Brain microvascular endothelial cell (primary cell): ENCODE measurements around the gene SRCAP.

Experiments used
- DNase-seq: peaks from one replicate; pipeline ENCODE4 v3.0.0-alpha.2; 2020
- H3K27ac ChIP-seq: fragments of 250-450 bp; sonication (Bioruptor Pico); 2 replicates; pipeline ENCODE4 v1.5.1; 2020; ENCODE audit warnings: mild to moderate bottlenecking, moderate library complexity
- H3K27me3 ChIP-seq: fragments of 250-450 bp; sonication (Bioruptor Pico); replicated peaks from 2 replicates; pipeline ENCODE4 v1.5.1; 2020; ENCODE audit warnings: mild to moderate bottlenecking
- H3K36me3 ChIP-seq: fragments of 250-450 bp; sonication (Bioruptor Pico); replicated peaks from 2 replicates; pipeline ENCODE4 v1.5.1; 2020; ENCODE audit warnings: mild to moderate bottlenecking
- H3K4me3 ChIP-seq: 2 replicates; pipeline ENCODE4 v1.5.1; 2011; ENCODE audit warnings: low read depth, mild to moderate bottlenecking, control low read depth, low read length, moderate library complexity
- in situ Hi-C: cut with HindIII; loops from 2 replicates; pipeline ENCODE4 v1.10.0; 2017; ENCODE audit warnings: low sequenced_read_pairs, low pct_ligation_motif_present
- TF ChIP-seq, protein P1 (sequence below): IDR thresholded peaks from 2 replicates; pipeline ENCODE4 v1.5.1; 2011; ENCODE audit warnings: low read depth, mild to moderate bottlenecking, moderate library complexity, low read length, control low read depth, inconsistent platforms; ENCODE audit errors: missing control alignments

Gene SRCAP

DNA sequence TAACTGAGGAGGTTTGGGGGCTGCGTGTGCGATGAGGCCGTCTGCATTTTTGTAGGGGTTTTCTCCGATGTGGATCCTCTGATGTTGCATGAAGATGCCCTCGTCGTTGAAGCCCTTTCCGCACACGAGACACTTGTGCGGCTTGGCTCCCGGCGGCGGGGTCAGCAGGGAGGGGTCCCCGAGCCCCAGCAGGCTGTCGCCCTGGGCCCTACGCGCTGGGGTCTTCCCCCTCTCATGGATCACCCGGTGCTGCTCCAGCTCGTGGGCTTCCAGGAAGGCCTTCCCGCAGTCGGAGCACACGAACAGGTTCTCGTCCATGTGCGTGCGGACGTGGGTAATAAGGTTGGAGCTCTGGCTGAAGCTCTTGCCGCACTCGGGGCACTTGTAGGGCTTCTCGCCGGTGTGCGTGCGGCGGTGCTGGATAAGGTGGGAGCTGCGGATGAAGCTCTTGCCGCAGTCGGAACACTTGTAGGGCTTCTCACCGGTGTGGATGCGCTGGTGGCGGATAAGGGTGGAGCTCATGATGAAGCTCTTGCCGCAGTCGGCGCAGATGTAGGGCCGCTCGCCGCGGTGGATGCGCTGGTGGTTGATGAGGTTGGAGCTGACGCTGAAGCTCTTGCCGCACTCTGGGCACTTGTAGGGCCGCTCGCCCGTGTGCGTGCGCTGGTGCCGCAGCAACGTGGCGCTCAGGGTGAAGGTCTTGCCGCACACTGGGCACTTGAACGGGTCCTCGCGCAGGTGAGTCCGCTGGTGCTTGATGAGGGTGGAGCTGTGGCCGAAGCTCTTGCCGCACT, 83.7 kb downstream of the SRCAP start:
- Histone ChIP-seq H3K27me3 (no peaks in the 10 kb centered on the region), H3K4me3 (no peak overlapping the region), H3K27ac (no peak overlapping the region), H3K36me3 (peaks cover 24% of the 10 kb centered on the region)
- TF ChIP-seq, protein P1, sequence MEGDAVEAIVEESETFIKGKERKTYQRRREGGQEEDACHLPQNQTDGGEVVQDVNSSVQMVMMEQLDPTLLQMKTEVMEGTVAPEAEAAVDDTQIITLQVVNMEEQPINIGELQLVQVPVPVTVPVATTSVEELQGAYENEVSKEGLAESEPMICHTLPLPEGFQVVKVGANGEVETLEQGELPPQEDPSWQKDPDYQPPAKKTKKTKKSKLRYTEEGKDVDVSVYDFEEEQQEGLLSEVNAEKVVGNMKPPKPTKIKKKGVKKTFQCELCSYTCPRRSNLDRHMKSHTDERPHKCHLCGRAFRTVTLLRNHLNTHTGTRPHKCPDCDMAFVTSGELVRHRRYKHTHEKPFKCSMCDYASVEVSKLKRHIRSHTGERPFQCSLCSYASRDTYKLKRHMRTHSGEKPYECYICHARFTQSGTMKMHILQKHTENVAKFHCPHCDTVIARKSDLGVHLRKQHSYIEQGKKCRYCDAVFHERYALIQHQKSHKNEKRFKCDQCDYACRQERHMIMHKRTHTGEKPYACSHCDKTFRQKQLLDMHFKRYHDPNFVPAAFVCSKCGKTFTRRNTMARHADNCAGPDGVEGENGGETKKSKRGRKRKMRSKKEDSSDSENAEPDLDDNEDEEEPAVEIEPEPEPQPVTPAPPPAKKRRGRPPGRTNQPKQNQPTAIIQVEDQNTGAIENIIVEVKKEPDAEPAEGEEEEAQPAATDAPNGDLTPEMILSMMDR = no peak
- DNase-seq = no peak
- in situ Hi-C loops = loop anchor here (25.0 kb wide), 1 partner anchor 105 kb away; the partner anchor contains the start of genes BCL7C and CTF1

DNA sequence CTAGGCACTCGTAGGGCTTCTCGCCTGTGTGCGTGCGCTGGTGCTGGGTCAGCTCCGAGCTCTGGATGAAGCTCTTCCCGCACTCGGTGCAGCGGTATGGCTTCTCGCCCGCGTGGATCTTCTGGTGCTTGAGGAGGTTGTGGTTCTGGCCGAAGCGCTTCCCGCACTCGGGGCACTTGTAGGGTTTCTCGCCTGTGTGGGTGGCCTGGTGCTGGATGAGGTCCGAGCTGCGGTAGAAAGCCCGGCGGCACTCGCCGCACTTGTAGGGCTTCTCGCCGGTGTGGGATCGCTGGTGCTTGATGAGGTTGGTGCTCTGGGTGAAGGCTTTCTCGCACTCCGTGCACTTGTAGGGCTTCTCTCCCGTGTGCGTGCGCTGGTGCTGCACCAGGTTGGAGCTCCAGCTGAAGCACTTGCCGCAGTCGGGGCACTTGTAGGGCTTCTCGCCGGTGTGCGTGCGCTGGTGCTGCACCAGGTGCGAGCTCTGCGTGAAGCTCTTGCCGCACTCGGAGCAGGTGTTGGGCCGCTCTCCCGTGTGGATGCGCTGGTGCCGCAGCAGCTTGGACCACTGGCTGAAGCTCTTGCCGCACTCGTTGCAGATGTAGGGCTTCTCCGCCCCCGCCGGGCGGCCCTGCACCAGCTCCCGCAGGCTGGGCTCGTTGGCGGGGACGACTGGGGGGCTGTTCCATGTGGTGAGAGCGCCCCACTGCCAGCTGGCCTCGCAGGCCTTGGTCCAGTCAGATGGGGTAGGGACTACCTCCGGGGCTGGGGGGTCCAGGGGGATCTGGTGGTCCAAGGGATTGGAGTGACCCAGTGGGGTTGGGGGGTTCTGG, 84.5 kb downstream of the SRCAP start:
- in situ Hi-C loops = loop anchor here (25.0 kb wide), 1 partner anchor 104 kb away; the partner anchor contains the start of genes BCL7C and CTF1
- H3K4me3 ChIP-seq = no peak overlapping the region
- peaks cover 24% of the 10 kb centered on the region for H3K36me3 ChIP-seq
- TF ChIP-seq, protein P1 = no peak
- H3K27ac ChIP-seq = no peak overlapping the region
- no peaks in the 10 kb centered on the region for H3K27me3 ChIP-seq
- DNase-seq = no peak

DNA sequence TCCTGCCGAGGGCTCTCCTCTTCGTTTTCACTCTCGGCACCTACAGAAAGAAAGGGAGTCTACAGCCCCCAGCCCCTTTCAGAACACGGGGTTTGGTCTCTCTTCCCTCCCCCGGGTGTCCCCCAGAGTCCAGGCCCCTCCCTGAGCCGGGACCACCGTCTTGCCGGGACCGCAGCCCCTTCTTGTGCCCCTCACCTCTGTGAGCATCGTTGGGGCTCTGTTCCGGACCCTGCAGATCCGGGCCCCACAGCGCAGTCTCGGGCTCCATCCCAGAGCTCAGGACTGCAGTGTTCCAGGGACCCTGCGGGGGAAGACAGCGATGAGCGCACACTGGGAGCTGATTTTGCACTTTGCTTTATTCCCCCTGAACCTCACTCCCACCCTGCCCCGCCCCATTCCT, 85.2 kb downstream of the SRCAP start:
- peaks cover 24% of the 10 kb centered on the region for H3K36me3 ChIP-seq
- no peak overlapping the region for H3K27ac ChIP-seq
- no peak overlapping the region for H3K4me3 ChIP-seq
- TF ChIP-seq, protein P1 = no peak
- no peaks in the 10 kb centered on the region for H3K27me3 ChIP-seq
- in situ Hi-C loops = loop anchor here (25.0 kb wide), 1 partner anchor 103 kb away; the partner anchor contains the start of genes BCL7C and CTF1
- DNase-seq = no peak

DNA sequence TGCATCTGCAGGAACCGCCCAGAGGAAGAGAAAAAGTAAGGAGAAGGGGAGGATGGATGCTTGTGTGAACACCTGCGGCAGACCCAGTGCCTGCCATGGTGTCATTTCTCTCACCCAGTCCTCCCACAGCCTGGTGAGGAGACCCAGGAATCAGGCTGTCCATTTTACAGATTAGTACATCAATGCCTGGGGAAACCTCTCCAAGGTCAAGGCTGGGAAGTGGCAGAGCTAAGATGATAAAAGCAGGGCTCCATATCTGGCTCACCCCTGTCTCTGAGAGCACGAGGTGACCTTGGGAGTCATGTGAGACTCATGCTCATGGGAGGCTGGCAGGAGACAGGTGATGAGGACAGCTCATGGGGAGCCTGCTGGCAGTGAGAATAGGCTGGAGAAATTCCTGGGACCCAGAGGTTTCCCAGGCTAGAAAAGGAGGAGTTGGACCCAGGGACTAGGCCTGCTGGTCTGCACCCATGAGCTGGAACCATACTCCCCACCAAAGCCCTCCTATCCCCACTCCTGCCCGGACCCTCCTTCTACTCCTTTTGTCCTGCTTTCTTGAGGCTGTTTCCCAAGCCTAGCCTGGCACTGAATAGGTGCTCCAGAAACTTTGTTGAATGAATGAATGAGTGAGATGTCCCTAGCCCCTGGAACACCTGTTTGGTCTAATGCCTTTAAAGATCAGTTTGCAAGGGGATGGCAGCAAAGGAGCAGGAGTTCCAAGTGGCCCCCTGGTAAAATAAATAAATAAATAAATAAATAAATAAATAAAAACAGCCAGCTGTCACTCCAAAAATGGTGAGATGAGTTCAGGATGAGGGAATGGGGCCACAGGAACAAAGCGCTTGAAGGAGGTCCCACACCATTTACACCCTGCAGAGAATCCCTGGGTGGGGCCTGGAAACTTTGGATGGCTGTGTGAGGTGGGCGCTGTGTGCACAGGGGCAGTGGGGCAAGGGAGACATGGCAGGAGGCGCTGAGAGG, 86.4 kb downstream of the SRCAP start:
- peak overlapping the region; percentile 81 for H3K27ac ChIP-seq
- no peaks in the 10 kb centered on the region for H3K27me3 ChIP-seq
- DNase-seq = no peak
- H3K36me3 ChIP-seq = peaks cover 24% of the 10 kb centered on the region
- peak overlapping the region; percentile 92 for H3K4me3 ChIP-seq
- TF ChIP-seq, protein P1 = no peak
- in situ Hi-C loops = loop anchor here (25.0 kb wide), 1 partner anchor 102 kb away; the partner anchor contains the start of genes BCL7C and CTF1

DNA sequence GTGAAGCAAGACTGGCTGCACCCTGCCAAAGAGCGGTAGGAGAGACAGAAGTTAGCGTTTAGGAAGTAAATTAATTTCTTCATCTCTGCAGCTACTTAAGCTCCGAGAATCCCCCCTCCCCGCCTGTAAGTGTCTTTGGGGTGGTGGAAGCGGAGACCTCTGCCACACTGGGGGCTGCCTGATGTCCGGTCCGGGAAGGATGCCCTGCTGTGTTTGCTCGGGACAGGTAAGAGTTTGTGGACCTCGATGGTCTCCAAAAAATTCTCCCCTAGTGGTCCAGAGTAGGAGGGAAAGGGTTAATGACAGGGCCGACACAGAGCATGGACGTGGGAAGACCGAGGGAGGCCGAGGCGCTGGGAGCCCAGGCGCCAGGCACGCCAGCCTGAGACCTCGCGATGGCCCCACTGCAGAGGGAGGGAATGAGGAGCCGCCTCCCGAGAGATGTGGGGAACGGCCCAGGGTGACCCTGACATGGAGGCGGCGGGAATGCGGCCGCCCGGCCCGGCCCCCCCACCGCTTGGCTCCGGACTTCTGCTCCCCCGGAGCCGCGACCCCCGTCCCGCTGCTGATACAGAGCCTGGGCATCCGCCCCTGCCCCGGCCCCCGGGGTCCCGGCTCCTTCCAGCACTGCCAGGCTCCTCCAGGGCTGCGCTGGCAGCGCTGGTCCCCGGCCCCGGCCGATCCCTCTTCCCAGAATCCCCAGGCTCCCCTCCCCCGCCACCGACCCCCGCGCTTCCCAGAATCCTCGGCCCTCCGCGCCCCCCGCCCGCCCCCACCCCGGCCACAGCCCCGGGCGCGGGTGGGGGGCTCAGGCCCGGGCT, 87.4 kb downstream of the SRCAP start:
- TF ChIP-seq, protein P1 = no peak
- DNase-seq = peak; percentile 77
- H3K27me3 ChIP-seq = no peaks in the 10 kb centered on the region
- peaks cover 24% of the 10 kb centered on the region for H3K36me3 ChIP-seq
- H3K4me3 ChIP-seq = peak overlapping the region; percentile 92
- H3K27ac ChIP-seq = peak overlapping the region; percentile 81
- in situ Hi-C loops = loop anchor here (25.0 kb wide), 1 partner anchor 101 kb away; the partner anchor contains the start of genes BCL7C and CTF1
